HG02981 (cell line): ENCODE data around the gene FYB2.

Experiments used
- ATAC-seq: cut with Tn5 transposase; IDR thresholded peaks from one replicate; pipeline ENCODE4 v1.9.1; 2021; ENCODE audit warnings: mild to moderate bottlenecking, moderate library complexity; ENCODE audit not compliant: unreplicated experiment

FYB2 gene

GRCh38 chr1:56819387-56819899 lies at the start of gene FYB2:
FYB2 (minus strand) TSS chr1:56819404; CDS start chr1:56819290, 114 bp downstream.
- no peak for ATAC-seq

- ATAC-seq, result no peak
These were observed 49.6 kb upstream of the FYB2 start for GRCh38 chr1:56868761-56869160.

- no peak for ATAC-seq
These were observed 48.3 kb upstream of the FYB2 start for GRCh38 chr1:56867491-56867890.

DNA sequence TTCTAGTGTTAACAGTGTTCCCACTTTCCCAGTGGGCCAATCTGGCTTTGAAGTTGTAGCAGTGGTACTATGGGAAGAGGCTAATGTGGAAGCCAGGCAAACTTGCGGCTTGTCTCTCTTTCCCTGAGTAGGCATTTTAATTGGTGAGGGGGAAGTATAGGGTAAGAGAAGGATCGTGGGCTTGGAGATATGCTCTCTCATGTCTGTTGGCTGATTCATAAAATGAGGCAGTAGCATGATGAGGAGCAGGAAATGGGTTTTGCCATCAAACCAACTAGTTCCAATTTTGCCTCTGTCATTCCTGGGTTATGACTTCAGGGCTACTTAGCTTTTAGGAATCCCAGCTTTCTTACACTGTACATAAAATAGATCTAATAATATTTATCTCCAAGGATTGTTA lies 47.5 kb upstream of the FYB2 start:
- ATAC-seq, result no peak

GRCh38 chr1:56864430-56864829 lies 45.2 kb upstream of the FYB2 start:
- no peak for ATAC-seq

- ATAC-seq, result no peak
These were observed 44.2 kb upstream of the FYB2 start for GRCh38 chr1:56863265-56863992.

- ATAC-seq, result no peak
These were observed 40.1 kb upstream of the FYB2 start for GRCh38 chr1:56859287-56859686.

GRCh38 chr1:56856186-56856585 lies 37.0 kb upstream of the FYB2 start:
- ATAC-seq, result no peak

DNA sequence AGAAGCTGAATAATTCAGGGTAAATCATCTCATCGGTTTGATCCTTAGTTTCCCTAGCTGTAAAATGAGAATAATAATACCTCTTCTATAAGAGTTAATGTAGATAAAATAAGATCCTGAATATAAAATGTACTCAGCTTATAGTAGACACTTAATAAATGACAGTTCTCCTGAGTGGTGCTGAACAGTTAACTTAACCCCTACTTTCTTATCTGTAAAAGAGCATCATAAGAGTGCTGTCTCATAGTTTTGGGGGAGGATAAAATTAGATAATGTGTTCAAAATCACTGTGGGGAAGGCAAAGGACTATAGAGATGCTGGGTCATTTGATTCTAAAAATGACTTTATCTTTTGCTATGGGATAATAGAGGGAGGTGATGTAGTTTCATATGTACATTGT lies 36.0 kb upstream of the FYB2 start:
- ATAC-seq, result no peak

GRCh38 chr1:56854521-56855099 lies 35.4 kb upstream of the FYB2 start, which contains the start of gene C8A:
C8A (plus strand) TSS chr1:56854797; CDS start chr1:56854902, 105 bp downstream.
- no peak for ATAC-seq

- ATAC-seq, result no peak
These were observed 33.3 kb upstream of the FYB2 start for GRCh38 chr1:56852476-56852875.

- no peak for ATAC-seq
These were observed 31.7 kb upstream of the FYB2 start for GRCh38 chr1:56850922-56851321.

DNA sequence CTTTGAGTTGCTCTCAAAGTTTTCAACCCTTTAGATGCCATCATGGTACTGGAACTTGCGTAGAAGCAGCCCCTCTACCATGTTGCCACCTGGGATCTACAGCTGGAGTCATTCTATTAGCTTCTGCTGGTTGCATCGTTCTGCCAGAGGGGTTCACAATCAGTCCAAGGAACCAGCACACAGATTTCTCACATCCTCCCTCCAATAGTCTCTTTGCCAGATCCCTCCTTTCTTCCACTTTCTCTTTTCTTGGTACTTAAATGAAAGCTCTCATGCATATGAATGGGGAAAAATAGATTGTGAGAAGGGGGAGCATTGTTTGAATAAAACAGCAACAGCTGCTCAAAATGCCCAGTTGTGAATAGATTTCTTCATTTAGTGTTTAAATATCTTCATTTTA lies 31.2 kb upstream of the FYB2 start:
- no peak for ATAC-seq

- no peak for ATAC-seq
These were observed 30.5 kb upstream of the FYB2 start for GRCh38 chr1:56849750-56850149.

- ATAC-seq, result no peak
These were observed 26.1 kb upstream of the FYB2 start for GRCh38 chr1:56845343-56845742.

- no peak for ATAC-seq
These were observed 25.4 kb upstream of the FYB2 start for GRCh38 chr1:56844545-56845136.

DNA sequence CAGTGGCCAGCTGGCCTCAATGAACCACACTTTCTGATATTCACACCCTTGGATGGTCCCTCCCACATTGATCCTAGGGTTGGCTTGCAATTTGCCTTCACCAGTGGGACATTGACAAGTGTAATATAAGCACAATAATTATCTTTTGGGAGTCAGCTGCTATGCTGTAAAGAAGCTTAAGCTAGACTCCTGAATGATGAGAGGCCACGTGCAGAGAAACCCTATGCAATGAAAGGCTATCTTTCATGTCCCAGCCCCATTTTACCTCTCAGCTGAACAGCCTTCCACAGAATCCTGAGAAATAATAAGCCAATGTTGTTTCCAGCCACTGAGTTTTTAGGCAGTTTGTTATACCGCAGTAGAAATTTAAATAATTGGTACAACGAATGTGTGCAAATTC lies 24.3 kb upstream of the FYB2 start:
- ATAC-seq, result no peak

- no peak for ATAC-seq
These were observed 19.6 kb upstream of the FYB2 start for GRCh38 chr1:56838759-56839158.

- ATAC-seq, result no peak
These were observed 18.2 kb upstream of the FYB2 start for GRCh38 chr1:56837244-56837939.

- no peak for ATAC-seq
These were observed 17.2 kb upstream of the FYB2 start for GRCh38 chr1:56836359-56836758.

- ATAC-seq, result no peak
These were observed 16.5 kb upstream of the FYB2 start for GRCh38 chr1:56835657-56836056.
